Neuronal stem cell (in vitro differentiated cells): ENCODE measurements around the gene GLRX.
"Not testable (repeated sequence)": the region's sequence is repeated elsewhere in the genome, so short reads cannot be mapped to it uniquely, and the experiment has no call there.

Experiments
- DNase-seq: peaks from one replicate; pipeline ENCODE4 v3.0.0-alpha.2; 2013; ENCODE audit warnings: low spot score
- H2AFZ ChIP-seq: one replicate; pipeline ENCODE4 v1.6.1; 2013; ENCODE audit warnings: mild to moderate bottlenecking, low read length, inconsistent platforms
- H2AK5ac ChIP-seq: 2 replicates; pipeline ENCODE4 v1.6.1; 2013; ENCODE audit warnings: low read depth, mild to moderate bottlenecking, inconsistent platforms, low read length, moderate library complexity, mixed read lengths
- H2BK120ac ChIP-seq: 2 replicates; pipeline ENCODE4 v1.6.1; 2013; ENCODE audit warnings: low read depth, mild to moderate bottlenecking, inconsistent platforms, low read length, moderate library complexity, mixed read lengths
- H2BK12ac ChIP-seq: one replicate; pipeline ENCODE4 v1.6.1; 2013; ENCODE audit warnings: low read length, inconsistent platforms
- H2BK15ac ChIP-seq: 2 replicates; pipeline ENCODE4 v1.6.1; 2013; ENCODE audit warnings: mild to moderate bottlenecking, low read length, inconsistent platforms, mixed read lengths
- H2BK5ac ChIP-seq: one replicate; pipeline ENCODE4 v1.6.1; 2013; ENCODE audit warnings: inconsistent platforms, mild to moderate bottlenecking, low read length, moderate library complexity
- H3K14ac ChIP-seq: one replicate; pipeline ENCODE4 v1.6.1; 2013; ENCODE audit warnings: low read length, inconsistent platforms
- H3K18ac ChIP-seq: 2 replicates; pipeline ENCODE4 v1.6.1; 2013; ENCODE audit warnings: low read length, inconsistent platforms
- H3K23ac ChIP-seq: 2 replicates; pipeline ENCODE4 v1.6.1; 2013; ENCODE audit warnings: low read depth, mild to moderate bottlenecking, mixed read lengths, low read length, inconsistent platforms; ENCODE audit not compliant: poor library complexity
- H3K27ac ChIP-seq: replicated peaks from 3 replicates; pipeline ENCODE4 v1.5.1; 2013; ENCODE audit warnings: low read length, inconsistent platforms
- H3K27me3 ChIP-seq, 3 experiments: 2 replicates each; pipeline ENCODE4 v1.6.1; 2013; ENCODE audit warnings: low read length in 3 of 3, mild to moderate bottlenecking in 2 of 3, inconsistent platforms in 1 of 3, low read depth in 1 of 3, mixed read lengths in 1 of 3, moderate library complexity in 1 of 3; ENCODE audit not compliant: control insufficient read depth in 3 of 3, insufficient read depth in 3 of 3
- H3K36me3 ChIP-seq, 2 donors: replicated peaks in 1 of 2; 2 replicates each; pipeline ENCODE4 v1.6.1; 2013; ENCODE audit warnings: low read length in 2 of 2; ENCODE audit not compliant: control insufficient read depth in 2 of 2, insufficient read depth in 2 of 2
- H3K4ac ChIP-seq: 2 replicates; pipeline ENCODE4 v1.6.1; 2013; ENCODE audit warnings: inconsistent platforms, mild to moderate bottlenecking, low read length, moderate library complexity
- H3K4me1 ChIP-seq, 2 donors: 1 replicate in 1 of 2; 2 replicates in 1 of 2; pipeline ENCODE4 v1.6.1; 2013; ENCODE audit warnings: low read length in 2 of 2, low read depth in 1 of 2; ENCODE audit not compliant: control insufficient read depth in 2 of 2, insufficient read depth in 1 of 2
- H3K4me2 ChIP-seq: one replicate; pipeline ENCODE4 v1.6.1; 2013; ENCODE audit warnings: mild to moderate bottlenecking, low read length, inconsistent platforms; ENCODE audit not compliant: insufficient read depth, poor library complexity, severe bottlenecking
- H3K4me3 ChIP-seq, 2 donors: 2 replicates each; pipeline ENCODE4 v1.5.1; 2013; ENCODE audit warnings: low read length in 2 of 2, mild to moderate bottlenecking in 2 of 2, inconsistent platforms in 1 of 2, moderate library complexity in 1 of 2
- H3K79me1 ChIP-seq: one replicate; pipeline ENCODE4 v1.6.1; 2013; ENCODE audit warnings: low read depth, mild to moderate bottlenecking, inconsistent platforms, low read length, moderate library complexity
- H3K9ac ChIP-seq: one replicate; pipeline ENCODE4 v1.6.1; 2013; ENCODE audit warnings: mild to moderate bottlenecking, low read depth, low read length, inconsistent platforms; ENCODE audit not compliant: poor library complexity
- H3K9me3 ChIP-seq, 2 donors: replicated peaks in 1 of 2; 2 replicates each; pipeline versions ENCODE3 to v1.6.1; 2013; ENCODE audit warnings: low read length in 2 of 2, mild to moderate bottlenecking in 2 of 2, inconsistent platforms in 1 of 2, low read depth in 1 of 2, mixed read lengths in 1 of 2, moderate library complexity in 1 of 2; ENCODE audit not compliant: control insufficient read depth in 2 of 2, insufficient read depth in 1 of 2
- H4K8ac ChIP-seq: one replicate; pipeline ENCODE4 v1.6.1; 2013; ENCODE audit warnings: low read depth, mild to moderate bottlenecking, inconsistent platforms, low read length, moderate library complexity
- H4K91ac ChIP-seq: one replicate; pipeline ENCODE4 v1.6.1; 2013; ENCODE audit warnings: low read length, low read depth, mild to moderate bottlenecking, inconsistent platforms; ENCODE audit not compliant: poor library complexity
- WGBS, 2 donors: extraction: QIAGEN DNeasy Blood & Tissue Kit; methylation state at CpG; one replicate each; pipeline ENCODE4 v1.1.7; 2013; ENCODE audit warnings: missing lambda C conversion rate in 2 of 2, mixed read lengths in 1 of 2; ENCODE audit not compliant: insufficient read length in 2 of 2, insufficient replicate concordance in 1 of 2; ENCODE audit errors: extremely low coverage in 2 of 2; 5-methylcytosine and 5-hydroxymethylcytosine counted together

Gene GLRX

GRCh38 chr5:95869173-95869855 is 46.8 kb upstream of the GLRX start:
- not testable (repeated sequence) for H3K23ac ChIP-seq, H2BK15ac ChIP-seq, H2BK120ac ChIP-seq, H3K4me2 ChIP-seq, H3K27ac ChIP-seq, DNase-seq, H2BK5ac ChIP-seq, H2AFZ ChIP-seq, H3K18ac ChIP-seq, H2BK12ac ChIP-seq, H3K79me1 ChIP-seq, H3K9me3 ChIP-seq, H3K4ac ChIP-seq, H3K27me3 ChIP-seq, H4K91ac ChIP-seq, H3K14ac ChIP-seq, H3K4me3 ChIP-seq, H3K36me3 ChIP-seq, H3K9ac ChIP-seq, H4K8ac ChIP-seq, H2AK5ac ChIP-seq
- H3K4me1 ChIP-seq, result peaks cover 7 to 12% of the 10 kb centered on the region in 2 donors
- WGBS, 2 donors, result no CpG with 5 or more reads among the region's 3 CpGs

DNA sequence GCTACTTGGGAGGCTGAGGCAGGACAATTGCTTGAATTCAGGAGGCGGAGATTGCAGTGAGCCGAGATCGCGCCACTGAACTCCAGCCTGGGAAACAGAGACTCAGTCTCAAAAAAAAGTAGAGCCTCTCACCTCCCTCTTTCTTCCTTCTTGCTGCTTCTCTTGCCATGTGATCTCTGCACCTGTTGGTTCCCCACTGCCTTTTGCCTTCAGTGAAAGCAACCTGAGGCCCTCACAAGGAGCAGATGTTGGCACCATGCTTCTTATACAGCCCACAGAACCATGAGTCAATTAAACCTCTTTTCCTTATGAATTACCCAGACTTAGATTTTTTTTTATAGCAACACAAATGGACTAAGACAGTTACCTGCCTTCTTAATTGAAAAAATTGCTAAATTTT is 45.6 kb upstream of the GLRX start:
- Histone ChIP-seq H3K4me1 (peaks cover 7 to 16% of the 10 kb centered on the region in 2 donors), H2BK5ac (no peak overlapping the region), H3K27ac (no peak overlapping the region), H3K79me1 (no peaks in the 10 kb centered on the region), H3K9ac (no peak overlapping the region), H3K27me3 (no peaks in the 10 kb centered on the region), H4K91ac (no peak overlapping the region), H3K4me3 (no peak overlapping the region), H3K9me3 (peaks cover 0 to 2% of the 10 kb centered on the region in 2 donors), H3K18ac (no peak overlapping the region), H3K36me3 (no peaks in the 10 kb centered on the region), H2BK15ac (no peak overlapping the region), H3K14ac (no peak overlapping the region), H2BK12ac (no peak overlapping the region), H3K4me2 (no peak overlapping the region), H4K8ac (no peak overlapping the region), H2BK120ac (no peak overlapping the region), H2AFZ (no peak overlapping the region), H3K4ac (no peak overlapping the region), H3K23ac (no peak overlapping the region), H2AK5ac (no peak overlapping the region)
- no peak for DNase-seq
- no CpG with 5 or more reads among the region's 4 CpGs for WGBS, 2 donors

- H2BK15ac ChIP-seq, result no peak overlapping the region
- no peak overlapping the region for H3K4me3 ChIP-seq
- no peak overlapping the region for H3K18ac ChIP-seq
- no peak overlapping the region for H3K9ac ChIP-seq
- no peaks in the 10 kb centered on the region for H3K79me1 ChIP-seq
- no peak overlapping the region for H2BK12ac ChIP-seq
- H3K23ac ChIP-seq, result no peak overlapping the region
- H2AFZ ChIP-seq, result no peak overlapping the region
- H3K9me3 ChIP-seq, result peaks cover 0 to 6% of the 10 kb centered on the region in 2 donors
- no peak overlapping the region for H3K27ac ChIP-seq
- no peak overlapping the region for H4K8ac ChIP-seq
- peaks cover 10 to 18% of the 10 kb centered on the region in 2 donors for H3K4me1 ChIP-seq
- no CpG with 5 or more reads among the region's 1 CpG for WGBS, 2 donors
- no peak overlapping the region for H2AK5ac ChIP-seq
- no peak for DNase-seq
- H4K91ac ChIP-seq, result no peak overlapping the region
- no peaks in the 10 kb centered on the region for H3K36me3 ChIP-seq
- no peak overlapping the region for H2BK5ac ChIP-seq
- H2BK120ac ChIP-seq, result no peak overlapping the region
- no peak overlapping the region for H3K4ac ChIP-seq
- no peak overlapping the region for H3K14ac ChIP-seq
- H3K27me3 ChIP-seq, result no peaks in the 10 kb centered on the region
- H3K4me2 ChIP-seq, result no peak overlapping the region
These were observed 44.0 kb upstream of the GLRX start for GRCh38 chr5:95866435-95867040.

- H3K4me2 ChIP-seq, result no peak overlapping the region
- no peak overlapping the region for H2AK5ac ChIP-seq
- H2BK12ac ChIP-seq, result no peak overlapping the region
- no peak overlapping the region for H4K8ac ChIP-seq
- peak overlapping the region; percentile 41 for H3K14ac ChIP-seq
- H3K4me1 ChIP-seq, result peaks cover 10 to 18% of the 10 kb centered on the region in 2 donors
- no peak for DNase-seq
- peak overlapping the region; percentile 38 for H2AFZ ChIP-seq
- peak overlapping the region; percentile 40 for H3K27ac ChIP-seq
- no CpG with 5 or more reads among the region's 6 CpGs for WGBS, 2 donors
- no peak overlapping the region for H3K4ac ChIP-seq
- H2BK5ac ChIP-seq, result no peak overlapping the region
- H2BK15ac ChIP-seq, result no peak overlapping the region
- no peaks in the 10 kb centered on the region for H3K79me1 ChIP-seq
- no peak overlapping the region for H2BK120ac ChIP-seq
- H3K36me3 ChIP-seq, result no peaks in the 10 kb centered on the region
- H3K9me3 ChIP-seq, result peaks cover 0 to 6% of the 10 kb centered on the region in 2 donors
- H3K9ac ChIP-seq, result no peak overlapping the region
- peak overlapping the region; percentile 67 for H3K18ac ChIP-seq
- H3K4me3 ChIP-seq, result no peak overlapping the region
- H3K27me3 ChIP-seq, result no peaks in the 10 kb centered on the region
- H3K23ac ChIP-seq, result no peak overlapping the region
- H4K91ac ChIP-seq, result no peak overlapping the region
These were observed 42.5 kb upstream of the GLRX start for GRCh38 chr5:95864944-95865504.
